Retina (tissue), 1 donor: ENCODE results near the gene HMCES.
A peak's percentile ranks its signal among the peaks of the same experiment; 100 is the strongest.

ENCODE experiments used
- DNase-seq: peaks from one replicate; pipeline ENCODE4 v3.0.0-alpha.2; 2016

The HMCES gene

GRCh38 chr3:129305592-129306091 lies 27.0 kb downstream of the HMCES start:
- peak; percentile 87 for DNase-seq

- no peak for DNase-seq
Observed at GRCh38 chr3:129308636-129309035, 30.0 kb downstream of the HMCES start.

- no peak for DNase-seq
Observed at GRCh38 chr3:129310111-129311011, 31.7 kb downstream of the HMCES start.

GRCh38 chr3:129311054-129311902 lies 32.6 kb downstream of the HMCES start:
- no peak for DNase-seq

GRCh38 chr3:129312021-129312639 lies 33.5 kb downstream of the HMCES start:
- no peak for DNase-seq

GRCh38 chr3:129312671-129313414 lies 34.2 kb downstream of the HMCES start:
- DNase-seq: peak; percentile 19

GRCh38 chr3:129313415-129313664 lies 34.7 kb downstream of the HMCES start:
- no peak for DNase-seq

GRCh38 chr3:129313665-129314385 lies 35.2 kb downstream of the HMCES start:
- peak; percentile 29 for DNase-seq

- peak; percentile 96 for DNase-seq
Observed at GRCh38 chr3:129314386-129315222, 35.9 kb downstream of the HMCES start.

GRCh38 chr3:129315223-129315997 lies 36.7 kb downstream of the HMCES start:
- DNase-seq: peak; percentile 59

- DNase-seq: no peak
Observed at GRCh38 chr3:129315998-129316247, 37.3 kb downstream of the HMCES start.

- peak; percentile 94 for DNase-seq
Observed at GRCh38 chr3:129316248-129317013, 37.8 kb downstream of the HMCES start.

GRCh38 chr3:129317014-129317771 lies 38.5 kb downstream of the HMCES start:
- no peak for DNase-seq

GRCh38 chr3:129317848-129318247 lies 39.2 kb downstream of the HMCES start:
- no peak for DNase-seq

- DNase-seq: no peak
Observed at GRCh38 chr3:129318921-129319320, 40.3 kb downstream of the HMCES start.

GRCh38 chr3:129320261-129320660 lies 41.6 kb downstream of the HMCES start:
- DNase-seq: no peak

GRCh38 chr3:129320825-129321487 lies 42.3 kb downstream of the HMCES start:
- DNase-seq: no peak

- no peak for DNase-seq
Observed at GRCh38 chr3:129321887-129322286, 43.2 kb downstream of the HMCES start.
